OCI-LY1 (cell line): Measurements from ENCODE around the gene RNH1.

Experiments
- H2AFZ ChIP-seq: fragments of 200-600 bp; sonication (generic), shearing (Covaris generic); 2 replicates; pipeline ENCODE4 v1.6.0; 2014; ENCODE audit warnings: antibody characterized with exemption, mild to moderate bottlenecking, low read length
- H3F3A ChIP-seq: fragments of 200-600 bp; sonication (generic), shearing (Covaris generic); 2 replicates; pipeline ENCODE4 v1.6.0; 2014; ENCODE audit warnings: mild to moderate bottlenecking, antibody characterized with exemption, low read length, moderate library complexity; ENCODE audit not compliant: insufficient read depth
- H3K27ac ChIP-seq: fragments of 200-600 bp; sonication (generic); 2 replicates; pipeline ENCODE4 v1.5.1; 2014; ENCODE audit warnings: low read length, mixed run types, mild to moderate bottlenecking, low read depth; ENCODE audit not compliant: poor library complexity, severe bottlenecking
- H3K27me3 ChIP-seq: fragments of 200-600 bp; sonication (generic); 2 replicates; pipeline ENCODE4 v1.6.0; 2014; ENCODE audit warnings: antibody characterized with exemption, mild to moderate bottlenecking, low read length, moderate library complexity; ENCODE audit not compliant: insufficient read depth
- H3K36me3 ChIP-seq: fragments of 200-600 bp; sonication (generic); 2 replicates; pipeline ENCODE4 v1.6.1; 2014; ENCODE audit warnings: mild to moderate bottlenecking, antibody characterized with exemption, low read length, moderate library complexity, mixed read lengths; ENCODE audit not compliant: insufficient read depth
- H3K4me1 ChIP-seq: fragments of 200-600 bp; sonication (generic); 2 replicates; pipeline ENCODE4 v1.5.1; 2014; ENCODE audit warnings: mild to moderate bottlenecking, low read length, moderate library complexity; ENCODE audit not compliant: insufficient read depth, severe bottlenecking
- H3K4me2 ChIP-seq: fragments of 200-600 bp; sonication (generic), shearing (Covaris generic); 2 replicates; pipeline ENCODE4 v1.6.1; 2014; ENCODE audit warnings: low read length
- H3K4me3 ChIP-seq: fragments of 200-600 bp; sonication (generic); 2 replicates; pipeline ENCODE4 v1.5.1; 2014; ENCODE audit warnings: low read length, low read depth, mild to moderate bottlenecking, mixed read lengths; ENCODE audit not compliant: poor library complexity, severe bottlenecking
- H3K79me2 ChIP-seq: fragments of 200-600 bp; shearing (Covaris generic); 2 replicates; pipeline ENCODE4 v1.6.1; 2016; ENCODE audit warnings: mixed run types, low read length, mixed read lengths; ENCODE audit not compliant: insufficient read depth
- H3K9ac ChIP-seq: fragments of 200-600 bp; sonication (generic), shearing (Covaris generic); 2 replicates; pipeline ENCODE4 v1.6.1; 2014; ENCODE audit warnings: mild to moderate bottlenecking, low read length, mixed read lengths
- H3K9me2 ChIP-seq: fragments of 200-600 bp; sonication (generic), shearing (Covaris generic); 2 replicates; pipeline ENCODE4 v1.6.1; 2014; ENCODE audit warnings: low read depth, mild to moderate bottlenecking, low read length, mixed read lengths
- H3K9me3 ChIP-seq: fragments of 200-600 bp; shearing (Covaris generic); 2 replicates; pipeline ENCODE4 v1.6.1; 2014; ENCODE audit warnings: low read length, mixed read lengths
- H4K20me1 ChIP-seq: fragments of 200-600 bp; sonication (generic), shearing (Covaris generic); 2 replicates; pipeline ENCODE4 v1.6.0; 2016; ENCODE audit warnings: mild to moderate bottlenecking, low read length; ENCODE audit not compliant: insufficient read depth
- CTCF ChIP-seq: fragments of 200-600 bp; sonication (generic), shearing (Covaris generic); IDR thresholded peaks from 2 replicates; pipeline ENCODE4 v1.5.1; 2017; ENCODE audit warnings: mild to moderate bottlenecking, antibody characterized with exemption, low read length, moderate library complexity, mixed read lengths
- EZH2 ChIP-seq: fragments of 200-600 bp; sonication (generic), shearing (Covaris generic); IDR thresholded peaks from 2 replicates; pipeline ENCODE4 v1.8.0; 2017; ENCODE audit warnings: borderline replicate concordance, mixed run types, mild to moderate bottlenecking, antibody characterized with exemption, low read length, moderate library complexity, mixed read lengths

The RNH1 gene

GRCh38 chr11:447923-448731, 58.9 kb downstream of the RNH1 start:
- Histone ChIP-seq H3K79me2 (no peaks in the 10 kb centered on the region), H3K4me3 (peak overlapping the region; percentile 74), H3K4me2 (peak overlapping the region; percentile 77), H3K4me1 (peaks cover 24% of the 10 kb centered on the region), H4K20me1 (no peaks in the 10 kb centered on the region), H2AFZ (no peak overlapping the region), H3K27me3 (no peaks in the 10 kb centered on the region), H3K9me3 (no peaks in the 10 kb centered on the region), H3F3A (no peaks in the 10 kb centered on the region), H3K27ac (peak overlapping the region; percentile 78), H3K36me3 (no peaks in the 10 kb centered on the region; the same call in 1 of the 2 replicates), H3K9ac (peak overlapping the region; percentile 73), H3K9me2 (no peaks in the 10 kb centered on the region)
- no peak for TF ChIP-seq EZH2
- peak; percentile 96 for TF ChIP-seq CTCF

- no peak for TF ChIP-seq CTCF
- TF ChIP-seq EZH2 = no peak
- peaks cover 24% of the 10 kb centered on the region for H3K4me1 ChIP-seq
- no peaks in the 10 kb centered on the region for H3K36me3 ChIP-seq
Observed at GRCh38 chr11:446891-447290, 60.2 kb downstream of the RNH1 start.

GRCh38 chr11:445765-446588, 61.1 kb downstream of the RNH1 start:
- H3K4me3 ChIP-seq = no peak overlapping the region
- H3K36me3 ChIP-seq = no peaks in the 10 kb centered on the region
- no peaks in the 10 kb centered on the region for H3K9me3 ChIP-seq
- no peak for TF ChIP-seq CTCF
- no peak for TF ChIP-seq EZH2
- no peak overlapping the region for H3K27ac ChIP-seq
- H3K9ac ChIP-seq = no peak overlapping the region
- H3K9me2 ChIP-seq = no peaks in the 10 kb centered on the region
- H2AFZ ChIP-seq = no peak overlapping the region
- H3K4me2 ChIP-seq = no peak overlapping the region
- H3K27me3 ChIP-seq = 0 out of 2 replicates have a peak, but pooled peaks cover 3% of the 10 kb centered on the region
- no peaks in the 10 kb centered on the region for H3F3A ChIP-seq
- no peaks in the 10 kb centered on the region for H4K20me1 ChIP-seq
- no peaks in the 10 kb centered on the region for H3K79me2 ChIP-seq
- H3K4me1 ChIP-seq = peaks cover 24% of the 10 kb centered on the region

More at GRCh38 chr11:446891-447290, 60.2 kb downstream of the RNH1 start:
- no peaks in the 10 kb centered on the region for H3K9me3 ChIP-seq
- no peak overlapping the region for H3K27ac ChIP-seq
- no peak overlapping the region for H3K4me2 ChIP-seq
- no peaks in the 10 kb centered on the region for H3K27me3 ChIP-seq
- no peaks in the 10 kb centered on the region for H3K9me2 ChIP-seq
- H4K20me1 ChIP-seq = no peaks in the 10 kb centered on the region
- H3K79me2 ChIP-seq = no peaks in the 10 kb centered on the region
- H2AFZ ChIP-seq = no peak overlapping the region
- no peaks in the 10 kb centered on the region for H3F3A ChIP-seq
- no peak overlapping the region for H3K4me3 ChIP-seq
- H3K9ac ChIP-seq = no peak overlapping the region
